Measurements from ENCODE around the gene SUSD1. TPM values are rescaled to one million over a fixed set of nuclear protein-coding genes. Genes with fewer than 3 reads are reported as not detected.

SUSD1 gene
- total and polyA plus RNA-seq, 4 donors, result 1.2 to 19.0 (median 3.2) TPM

DNA sequence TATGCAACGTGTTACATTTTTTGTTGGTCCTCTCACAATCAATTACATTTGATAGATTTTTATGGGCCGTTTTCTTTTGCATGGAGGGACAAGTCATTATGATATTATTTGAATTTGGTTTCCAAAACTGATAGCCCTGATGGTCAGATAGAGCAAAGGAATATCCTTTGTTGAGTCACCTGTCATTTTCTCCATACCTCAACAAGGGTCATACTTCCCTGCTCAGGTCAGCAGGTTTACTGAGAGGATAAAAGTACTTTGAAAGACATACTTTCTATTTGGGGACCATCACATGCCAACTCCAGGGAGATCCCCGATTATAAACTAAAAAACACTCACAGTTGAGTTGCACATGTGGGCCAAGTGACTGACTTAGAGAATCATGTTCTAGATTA is 132.9 kb downstream of the SUSD1 start:
- TF ChIP-seq HNF4A (conservative IDR thresholded peaks at IDR 0.05) (no peak), RXRA (IDR thresholded peaks at IDR 0.05) (no peak)
- TF ChIP-seq, protein P1, sequence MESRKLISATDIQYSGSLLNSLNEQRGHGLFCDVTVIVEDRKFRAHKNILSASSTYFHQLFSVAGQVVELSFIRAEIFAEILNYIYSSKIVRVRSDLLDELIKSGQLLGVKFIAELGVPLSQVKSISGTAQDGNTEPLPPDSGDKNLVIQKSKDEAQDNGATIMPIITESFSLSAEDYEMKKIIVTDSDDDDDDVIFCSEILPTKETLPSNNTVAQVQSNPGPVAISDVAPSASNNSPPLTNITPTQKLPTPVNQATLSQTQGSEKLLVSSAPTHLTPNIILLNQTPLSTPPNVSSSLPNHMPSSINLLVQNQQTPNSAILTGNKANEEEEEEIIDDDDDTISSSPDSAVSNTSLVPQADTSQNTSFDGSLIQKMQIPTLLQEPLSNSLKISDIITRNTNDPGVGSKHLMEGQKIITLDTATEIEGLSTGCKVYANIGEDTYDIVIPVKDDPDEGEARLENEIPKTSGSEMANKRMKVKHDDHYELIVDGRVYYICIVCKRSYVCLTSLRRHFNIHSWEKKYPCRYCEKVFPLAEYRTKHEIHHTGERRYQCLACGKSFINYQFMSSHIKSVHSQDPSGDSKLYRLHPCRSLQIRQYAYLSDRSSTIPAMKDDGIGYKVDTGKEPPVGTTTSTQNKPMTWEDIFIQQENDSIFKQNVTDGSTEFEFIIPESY (IDR thresholded peaks at IDR 0.05), result no peak
- Histone ChIP-seq H3K9ac (ENCODE audit: low read depth in 1 of 2, low read length in 2 of 2) (no peak overlapping the region), H3K27ac (ENCODE audit: low read depth in 1 of 2, low read length in 2 of 2) (no peak overlapping the region), H3K9me3 (ENCODE audit: control insufficient read depth in 4 of 4, low read length in 3 of 4) (no peaks in the 10 kb centered on the region), H3K36me3 (ENCODE audit: control insufficient read depth in 4 of 4, insufficient read depth in 3 of 4, low read depth in 1 of 4, low read length in 3 of 4) (no peaks in the 10 kb centered on the region), H3K4me3 (ENCODE audit: low read depth in 1 of 3, low read length in 3 of 3) (no peak overlapping the region), H3K4me1 (ENCODE audit: control insufficient read depth in 4 of 4, insufficient read depth in 4 of 4, low read length in 3 of 4) (peaks cover 0 to 4% (median 0%) of the 10 kb centered on the region in 4 donors), H3K27me3 (ENCODE audit: control insufficient read depth in 4 of 4, insufficient read depth in 4 of 4, low read length in 3 of 4) (no peaks in the 10 kb centered on the region)
- DNase-seq (ENCODE audit: low spot score), result no peak
- WGBS, result 92% methylated on average over 3 of the region's 3 CpGs

- TF ChIP-seq FOXA2 (IDR thresholded peaks at IDR 0.05) (no peak), TAF1 (conservative IDR thresholded peaks at IDR 0.05) (no peak), EGR1 (IDR thresholded peaks at IDR 0.05; ENCODE audit: low read depth in 2 of 2) (no peak), RXRA (IDR thresholded peaks at IDR 0.05) (peak in 1 of 2 donors; percentile 7)
- Histone ChIP-seq H3K9me3 (ENCODE audit: control insufficient read depth in 4 of 4, low read length in 3 of 4) (no peaks in the 10 kb centered on the region), H3K27ac (ENCODE audit: low read depth in 1 of 2, low read length in 2 of 2) (no peak overlapping the region), H3K36me3 (ENCODE audit: control insufficient read depth in 4 of 4, insufficient read depth in 3 of 4, low read depth in 1 of 4, low read length in 3 of 4) (no peaks in the 10 kb centered on the region), H3K4me1 (ENCODE audit: control insufficient read depth in 4 of 4, insufficient read depth in 4 of 4, low read length in 3 of 4) (peaks cover 0 to 4% (median 0%) of the 10 kb centered on the region in 4 donors), H3K4me3 (ENCODE audit: low read depth in 1 of 3, low read length in 3 of 3) (no peak overlapping the region), H3K27me3 (ENCODE audit: control insufficient read depth in 4 of 4, insufficient read depth in 4 of 4, low read length in 3 of 4) (no peaks in the 10 kb centered on the region), H3K9ac (ENCODE audit: low read depth in 1 of 2, low read length in 2 of 2) (no peak overlapping the region)
- 89% methylated on average over 8 of the region's 8 CpGs for WGBS
- DNase-seq (ENCODE audit: low spot score), result no peak
Observed at GRCh38 chr9:112041536-112042243, 133.4 kb downstream of the SUSD1 start.

GRCh38 chr9:112041199-112041535 is 133.9 kb downstream of the SUSD1 start:
- 98% methylated on average over 4 of the region's 4 CpGs for WGBS
- Histone ChIP-seq H3K4me1 (ENCODE audit: control insufficient read depth in 4 of 4, insufficient read depth in 4 of 4, low read length in 3 of 4) (peaks cover 0 to 4% (median 0%) of the 10 kb centered on the region in 4 donors), H3K4me3 (ENCODE audit: low read depth in 1 of 3, low read length in 3 of 3) (no peak overlapping the region), H3K27me3 (ENCODE audit: control insufficient read depth in 4 of 4, insufficient read depth in 4 of 4, low read length in 3 of 4) (no peaks in the 10 kb centered on the region), H3K36me3 (ENCODE audit: control insufficient read depth in 4 of 4, insufficient read depth in 3 of 4, low read depth in 1 of 4, low read length in 3 of 4) (no peaks in the 10 kb centered on the region), H3K27ac (ENCODE audit: low read depth in 1 of 2, low read length in 2 of 2) (no peak overlapping the region), H3K9me3 (ENCODE audit: control insufficient read depth in 4 of 4, low read length in 3 of 4) (no peaks in the 10 kb centered on the region), H3K9ac (ENCODE audit: low read depth in 1 of 2, low read length in 2 of 2) (no peak overlapping the region)
- no peak for DNase-seq (ENCODE audit: low spot score)
- no peak for TF ChIP-seq GABPA (IDR thresholded peaks at IDR 0.05 in 1 of 2, conservative IDR thresholded peaks at IDR 0.05 in 1 of 2)
- TF ChIP-seq NR2F2 (IDR thresholded peaks at IDR 0.05), result no peak
- TF ChIP-seq HNF4A (conservative IDR thresholded peaks at IDR 0.05), result no peak
- TF ChIP-seq FOXA2 (IDR thresholded peaks at IDR 0.05), result no peak
- TF ChIP-seq EGR1 (IDR thresholded peaks at IDR 0.05; ENCODE audit: low read depth in 2 of 2), result no peak
- no peak for TF ChIP-seq SP1 (IDR thresholded peaks at IDR 0.05)
- TF ChIP-seq JUND (IDR thresholded peaks at IDR 0.05), result no peak
- TF ChIP-seq YY1 (IDR thresholded peaks at IDR 0.05), result no peak
- TF ChIP-seq CTCF (IDR thresholded peaks at IDR 0.05; ENCODE audit: low read depth, low read length, missing input control), result no peak
- no peak for TF ChIP-seq RXRA (IDR thresholded peaks at IDR 0.05)
- TF ChIP-seq, protein P1 (IDR thresholded peaks at IDR 0.05), result no peak
- TF ChIP-seq HNF4G (IDR thresholded peaks at IDR 0.05), result no peak
- TF ChIP-seq, protein P2, sequence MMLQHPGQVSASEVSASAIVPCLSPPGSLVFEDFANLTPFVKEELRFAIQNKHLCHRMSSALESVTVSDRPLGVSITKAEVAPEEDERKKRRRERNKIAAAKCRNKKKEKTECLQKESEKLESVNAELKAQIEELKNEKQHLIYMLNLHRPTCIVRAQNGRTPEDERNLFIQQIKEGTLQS (IDR thresholded peaks at IDR 0.05), result no peak

Measured in liver (tissue), 9 donors.